Dedifferentiated amniotic fluid mesenchymal stem cell (primary cell): Measurements from ENCODE around the gene ZNF605.
A peak's percentile ranks its signal among the peaks of the same experiment; 100 is the strongest.
"Not testable (repeated sequence)": the region's sequence is repeated elsewhere in the genome, so short reads cannot be mapped to it uniquely, and the experiment has no call there.

Experiments
- DNase-seq: peaks from one replicate; pipeline ENCODE4 v3.0.0-alpha.2; 2016; ENCODE audit errors: extremely low spot score

Gene ZNF605

GRCh38 chr12:132907216-132907615 is 48.9 kb downstream of the ZNF605 start:
- DNase-seq: no peak

DNA sequence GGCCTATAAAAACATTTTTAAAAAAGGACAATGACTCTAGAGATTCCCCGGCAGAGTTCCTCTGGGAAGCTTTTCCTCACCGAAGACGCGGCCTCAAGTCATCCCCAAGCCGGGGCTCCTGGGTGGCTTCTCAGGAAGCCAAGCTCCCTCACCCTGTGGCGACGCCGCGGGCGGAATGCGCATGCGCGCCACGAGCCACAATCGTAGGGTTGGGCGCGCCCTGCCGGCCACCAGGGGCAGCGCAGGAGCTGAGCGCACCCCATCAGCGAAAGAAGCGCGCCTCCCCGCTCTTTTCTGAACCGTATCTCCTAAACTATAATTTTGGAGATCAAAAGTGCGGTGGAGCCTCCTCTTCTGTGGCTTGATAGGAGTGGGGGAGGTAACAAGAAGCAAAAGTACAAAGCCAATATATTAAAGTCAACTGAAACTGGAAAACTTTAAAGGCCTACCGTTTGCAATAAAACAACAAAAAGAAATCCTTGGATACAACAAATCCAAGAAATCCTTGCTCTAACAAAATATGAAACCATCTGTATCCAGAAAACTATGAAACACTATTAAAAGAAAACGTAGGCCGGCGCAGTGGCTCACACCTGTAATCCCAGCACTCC is 51.3 kb downstream of the ZNF605 start:
- no peak for DNase-seq

GRCh38 chr12:132899033-132899432 is 57.1 kb downstream of the ZNF605 start:
- no peak for DNase-seq

DNA sequence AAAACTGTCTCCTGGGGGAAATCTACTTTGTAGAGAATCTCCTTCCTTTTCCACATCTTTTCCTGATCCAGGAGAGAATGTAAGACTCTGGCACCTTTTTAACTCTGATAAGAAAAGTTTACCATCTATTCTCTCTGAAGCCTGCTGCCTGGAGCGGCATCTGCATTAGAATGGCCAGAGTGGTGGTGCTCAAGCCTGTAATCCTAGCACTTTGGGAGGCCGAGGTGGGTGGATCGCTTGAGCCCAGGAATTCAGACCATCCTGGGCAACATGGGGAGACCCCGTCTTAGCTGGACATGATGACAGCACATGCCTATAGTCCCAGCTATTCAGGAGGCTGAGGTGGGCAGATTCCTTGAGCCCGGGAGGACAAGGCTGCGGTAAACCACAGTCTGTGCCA is 67.3 kb downstream of the ZNF605 start:
- no peak for DNase-seq

DNA sequence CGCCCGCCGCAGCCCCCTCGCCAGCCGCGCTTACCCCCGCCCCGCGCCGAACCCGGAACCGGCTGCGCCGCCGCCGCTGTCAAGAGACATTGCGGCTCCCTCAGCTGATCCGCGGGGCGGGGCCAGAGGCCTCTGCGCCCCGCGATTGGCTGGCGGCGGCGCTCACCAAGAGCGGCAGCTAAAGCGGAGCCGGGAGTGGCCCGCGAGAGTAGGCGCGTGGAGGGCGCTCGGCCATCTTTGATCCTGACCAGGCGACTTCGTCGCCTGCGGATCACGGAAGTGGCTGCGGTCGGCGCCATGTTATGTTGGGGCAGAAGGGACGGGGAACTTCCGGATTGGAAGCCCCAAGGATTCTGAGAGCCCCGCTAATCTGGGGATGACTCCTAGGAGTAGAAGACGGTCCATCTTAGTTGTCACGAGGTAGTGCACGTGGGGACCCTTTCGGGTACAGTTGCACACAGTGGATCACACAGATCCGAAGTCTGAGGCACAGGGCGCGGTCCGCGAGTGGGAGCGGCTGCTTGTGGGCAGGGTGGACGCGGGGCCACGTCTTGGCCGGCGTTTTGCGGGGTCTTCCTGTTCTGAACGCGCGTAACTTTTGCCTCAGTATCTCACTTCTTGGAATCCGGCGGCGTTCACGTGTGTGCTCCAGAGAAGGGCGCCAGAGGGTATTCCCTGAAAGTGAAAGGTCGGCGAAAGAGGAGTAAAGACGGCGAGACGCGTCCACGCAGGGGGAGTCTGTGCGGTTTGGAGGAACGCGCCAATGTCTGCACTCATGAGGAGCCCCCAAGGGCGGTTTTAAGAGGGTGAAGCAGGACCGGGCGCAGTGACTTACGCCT is 68.4 kb downstream of the ZNF605 start, which contains the start of gene CHFR:
TSS of gene CHFR (minus strand) at position 93 of the 839 bp plus-strand sequence. CDS start 277 bp downstream, outside the sequence.
- peak; percentile 96 for DNase-seq

DNA sequence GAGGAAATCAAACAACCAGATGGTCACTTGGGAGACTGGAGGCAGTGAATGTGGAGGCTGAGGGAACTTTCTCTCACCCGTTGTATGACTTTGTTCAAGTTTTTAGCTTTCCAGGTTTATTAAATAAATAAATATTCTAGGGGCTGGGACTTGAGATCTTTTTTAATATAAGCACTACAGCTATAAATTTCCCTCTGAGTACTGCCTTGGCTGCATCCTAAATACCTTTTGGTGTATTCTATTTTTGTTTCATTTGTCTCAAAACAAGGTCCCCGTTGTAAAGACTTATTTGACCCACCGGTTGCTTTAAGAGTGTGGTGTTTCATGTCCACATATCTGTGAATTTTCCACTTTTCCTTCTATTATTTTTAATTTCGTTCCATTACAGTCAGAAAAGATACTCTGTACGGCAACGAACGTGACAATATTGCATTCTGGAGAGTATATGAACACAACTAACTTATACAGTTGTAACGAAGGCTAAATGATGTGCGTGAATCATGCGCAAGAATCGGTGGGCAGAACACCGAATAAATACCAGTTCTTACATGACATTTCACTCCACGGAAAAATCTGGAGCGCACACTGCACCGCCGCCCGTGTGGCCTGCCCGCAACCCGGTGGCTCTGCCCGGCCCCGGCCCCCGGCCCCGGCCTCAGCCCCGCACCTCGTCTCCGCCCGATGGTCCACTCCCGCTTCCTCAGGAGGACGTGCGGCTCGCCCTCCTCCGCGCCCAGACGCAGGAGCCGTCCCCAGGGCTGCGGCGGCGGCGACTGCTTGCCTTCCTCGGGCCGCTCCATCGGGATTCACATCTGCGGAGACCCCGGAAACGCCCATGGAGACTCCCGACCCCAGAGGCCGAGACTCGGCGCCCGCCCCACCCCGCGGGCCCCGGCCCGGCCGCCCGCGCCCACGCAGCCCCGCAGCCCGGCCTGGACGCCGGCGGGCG is 69.3 kb downstream of the ZNF605 start:
- no peak for DNase-seq

DNA sequence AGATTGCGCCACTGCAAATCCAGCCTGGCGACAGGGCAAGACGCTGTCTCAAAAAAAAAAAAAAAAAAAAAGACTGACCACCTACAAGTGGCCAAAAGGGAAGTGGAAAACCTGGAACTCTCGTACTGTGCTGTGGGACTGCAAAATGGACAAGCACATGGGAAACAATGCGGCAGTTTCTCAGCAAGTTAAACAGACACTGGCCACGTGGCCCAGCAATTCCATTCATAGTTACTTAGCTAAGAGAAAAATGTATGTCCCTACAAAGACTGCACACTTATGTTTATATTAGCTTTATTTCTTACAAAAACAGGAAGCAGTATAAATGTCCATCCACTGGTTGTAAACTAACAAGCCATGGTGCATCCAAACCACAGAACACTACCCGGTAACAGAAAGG is 74.3 kb downstream of the ZNF605 start:
- DNase-seq: no peak

DNA sequence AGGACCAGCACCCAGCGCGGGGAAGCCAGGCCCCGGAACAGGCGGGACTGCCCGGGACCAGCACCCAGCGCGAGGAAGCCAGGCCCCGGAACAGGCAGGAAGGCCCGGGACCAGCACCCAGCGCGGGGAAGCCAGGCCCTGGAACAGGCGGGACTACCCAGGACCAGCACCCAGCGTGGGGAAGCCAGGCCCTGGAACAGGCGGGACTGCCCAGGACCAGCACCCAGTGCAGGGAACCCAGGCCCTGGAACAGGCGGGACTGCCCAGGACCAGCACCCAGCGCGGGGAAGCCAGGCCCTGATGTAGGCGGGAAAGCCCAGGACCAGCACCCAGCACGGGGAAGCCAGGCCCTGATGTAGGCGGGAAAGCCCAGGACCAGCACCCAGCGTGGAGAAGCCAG is 81.5 kb downstream of the ZNF605 start:
- DNase-seq: not testable (repeated sequence)

DNA sequence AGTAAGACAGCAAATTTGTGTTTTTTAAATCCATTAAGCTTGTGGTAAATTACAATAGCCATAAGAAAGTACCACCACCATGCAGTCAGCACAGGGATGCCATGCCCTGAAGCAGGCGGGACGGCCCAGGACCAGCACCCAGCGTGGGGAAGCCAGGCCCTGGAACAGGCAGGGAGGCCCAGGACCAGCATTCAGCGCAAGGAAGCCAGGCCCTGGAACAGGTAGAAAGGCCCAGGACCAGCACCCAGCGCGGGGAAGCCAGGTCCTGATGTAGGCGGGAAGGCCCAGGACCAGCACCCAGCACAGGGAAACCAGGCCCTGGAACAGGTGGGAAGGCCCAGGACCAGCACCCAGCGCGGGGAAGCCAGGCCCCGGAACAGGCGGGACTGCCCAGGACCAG is 81.9 kb downstream of the ZNF605 start:
- DNase-seq: no peak

- no peak for DNase-seq
Measured at GRCh38 chr12:132873724-132874123, 82.4 kb downstream of the ZNF605 start.

- DNase-seq: no peak
Measured at GRCh38 chr12:132872975-132873421, 83.1 kb downstream of the ZNF605 start.

- no peak for DNase-seq
Measured at GRCh38 chr12:132872073-132872855, 83.8 kb downstream of the ZNF605 start.

DNA sequence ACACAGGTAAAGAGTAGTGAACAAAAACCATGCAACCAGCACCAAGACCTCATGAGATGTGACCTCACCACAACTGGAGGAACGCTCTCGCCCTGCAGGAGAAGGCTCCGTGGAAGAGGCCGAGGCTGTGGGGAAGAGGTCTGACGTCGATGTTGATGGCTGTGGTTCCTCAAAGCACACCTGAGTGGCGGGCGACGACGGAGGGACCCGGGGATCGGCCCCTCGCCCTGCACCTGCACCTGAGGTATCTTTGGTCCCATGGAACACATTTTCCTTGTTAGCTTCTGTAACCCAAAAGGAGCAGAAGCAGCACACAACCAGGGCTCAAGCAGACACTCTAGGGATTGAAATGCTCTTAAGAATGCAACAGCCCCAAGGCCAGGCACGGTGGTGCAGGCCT is 86.6 kb downstream of the ZNF605 start:
- no peak for DNase-seq
